Stimulated activated memory B cell treated with anti-CD40 and anti-IgM and Interleukin-4, amounts not matched to agents 10 μg/mL and 1 μg/mL and 100 μg/mL, for 72 hours (primary cell): Measurements from ENCODE around the gene GSAP.
"Not testable (repeated sequence)": the region's sequence is repeated elsewhere in the genome, so short reads cannot be mapped to it uniquely, and the experiment has no call there.

Source experiments
- ATAC-seq: fragments of 150-1000 bp; cut with Tn5 transposase; 2 replicates; pipeline ENCODE4 v1.10.0; 2021
- H3K27ac Mint-ChIP-seq: one replicate; pipeline ENCODE4 v1.8.0; 2022; ENCODE audit warnings: mild to moderate bottlenecking, mixed read lengths
- H3K27me3 Mint-ChIP-seq: one replicate; pipeline ENCODE4 v1.8.0; 2022; ENCODE audit warnings: mixed read lengths
- H3K36me3 Mint-ChIP-seq: one replicate; pipeline ENCODE4 v1.8.0; 2022; ENCODE audit warnings: mixed read lengths
- H3K4me1 Mint-ChIP-seq: one replicate; pipeline ENCODE4 v1.8.0; 2022; ENCODE audit warnings: mixed read lengths
- H3K4me3 Mint-ChIP-seq: one replicate; pipeline ENCODE4 v1.8.0; 2022; ENCODE audit warnings: mild to moderate bottlenecking, moderate library complexity, mixed read lengths
- H3K9me3 Mint-ChIP-seq: one replicate; pipeline ENCODE4 v1.8.0; 2022; ENCODE audit warnings: mixed read lengths

GSAP gene

GRCh38 chr7:77339726-77340125, 76.4 kb downstream of the GSAP start:
- peaks cover 14% of the 10 kb centered on the region for H3K36me3 Mint-ChIP-seq
- H3K4me1 Mint-ChIP-seq, result peaks cover 48% of the 10 kb centered on the region
- H3K9me3 Mint-ChIP-seq, result peaks cover 3% of the 10 kb centered on the region
- H3K27ac Mint-ChIP-seq, result no peak overlapping the region
- ATAC-seq, result no peak
- no peaks in the 10 kb centered on the region for H3K27me3 Mint-ChIP-seq
- H3K4me3 Mint-ChIP-seq, result no peak overlapping the region

GRCh38 chr7:77338883-77339629, 77.1 kb downstream of the GSAP start:
- H3K27ac Mint-ChIP-seq, result no peak overlapping the region
- peaks cover 16% of the 10 kb centered on the region for H3K36me3 Mint-ChIP-seq
- H3K4me1 Mint-ChIP-seq, result peaks cover 48% of the 10 kb centered on the region
- no peaks in the 10 kb centered on the region for H3K27me3 Mint-ChIP-seq
- peaks cover 3% of the 10 kb centered on the region for H3K9me3 Mint-ChIP-seq
- H3K4me3 Mint-ChIP-seq, result no peak overlapping the region
- no peak for ATAC-seq

GRCh38 chr7:77338260-77338659, 77.9 kb downstream of the GSAP start:
- H3K9me3 Mint-ChIP-seq, result peaks cover 3% of the 10 kb centered on the region
- ATAC-seq, result peak; percentile 31
- no peaks in the 10 kb centered on the region for H3K27me3 Mint-ChIP-seq
- peaks cover 48% of the 10 kb centered on the region for H3K4me1 Mint-ChIP-seq
- H3K36me3 Mint-ChIP-seq, result peaks cover 18% of the 10 kb centered on the region
- H3K4me3 Mint-ChIP-seq, result no peak overlapping the region
- no peak overlapping the region for H3K27ac Mint-ChIP-seq

- Mint-ChIP-seq H3K27me3 (no peaks in the 10 kb centered on the region), H3K36me3 (peaks cover 18% of the 10 kb centered on the region), H3K4me1 (peaks cover 48% of the 10 kb centered on the region), H3K9me3 (peaks cover 3% of the 10 kb centered on the region), H3K4me3 (no peak overlapping the region), H3K27ac (no peak overlapping the region)
- no peak for ATAC-seq
Measured at GRCh38 chr7:77337456-77337990, 78.6 kb downstream of the GSAP start.

DNA sequence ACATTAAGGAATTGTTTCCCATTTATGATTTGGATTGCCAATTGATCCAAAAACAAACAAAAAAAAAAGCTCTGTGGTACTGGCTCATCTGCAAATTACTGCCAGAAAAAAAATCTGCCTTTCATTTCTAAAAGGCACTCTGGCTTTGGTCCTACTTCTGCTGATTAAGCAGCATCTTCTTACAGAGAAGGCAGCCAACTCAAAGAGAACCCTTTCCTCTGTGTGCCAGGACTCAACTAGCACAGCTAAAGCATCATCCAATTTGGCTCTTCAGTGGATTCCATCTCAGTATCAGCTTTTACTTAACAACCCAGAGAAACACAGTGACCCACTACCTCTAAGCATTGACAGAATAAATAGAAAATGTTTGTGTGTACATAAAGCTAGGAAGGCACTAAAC, 80.6 kb downstream of the GSAP start:
- Mint-ChIP-seq H3K4me1 (peaks cover 60% of the 10 kb centered on the region), H3K27me3 (no peaks in the 10 kb centered on the region), H3K4me3 (no peak overlapping the region), H3K27ac (peak overlapping the region; percentile 67), H3K36me3 (peaks cover 18% of the 10 kb centered on the region), H3K9me3 (no peaks in the 10 kb centered on the region)
- no peak for ATAC-seq

DNA sequence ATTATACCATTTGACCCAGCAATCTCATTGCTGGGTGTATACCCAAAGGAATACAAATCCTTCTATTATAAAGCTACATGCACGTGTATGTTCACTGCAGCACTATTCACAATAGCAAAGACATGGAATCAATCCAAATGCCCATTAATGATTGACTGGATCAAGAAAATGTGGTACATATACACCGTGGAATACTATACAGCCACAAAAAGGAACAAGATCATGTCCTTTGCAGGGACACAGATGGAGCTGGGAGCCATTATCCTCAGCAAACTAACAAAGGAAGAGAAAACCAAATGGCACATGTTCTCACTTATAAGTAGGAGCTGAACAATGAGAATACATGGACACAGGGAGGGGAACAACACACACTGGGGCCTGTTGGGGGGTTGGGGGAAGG, 82.1 kb downstream of the GSAP start:
- not testable (repeated sequence) for ATAC-seq, H3K27me3 Mint-ChIP-seq, H3K27ac Mint-ChIP-seq, H3K9me3 Mint-ChIP-seq, H3K4me3 Mint-ChIP-seq
- Mint-ChIP-seq H3K4me1 (peaks cover 60% of the 10 kb centered on the region), H3K36me3 (peaks cover 20% of the 10 kb centered on the region)

DNA sequence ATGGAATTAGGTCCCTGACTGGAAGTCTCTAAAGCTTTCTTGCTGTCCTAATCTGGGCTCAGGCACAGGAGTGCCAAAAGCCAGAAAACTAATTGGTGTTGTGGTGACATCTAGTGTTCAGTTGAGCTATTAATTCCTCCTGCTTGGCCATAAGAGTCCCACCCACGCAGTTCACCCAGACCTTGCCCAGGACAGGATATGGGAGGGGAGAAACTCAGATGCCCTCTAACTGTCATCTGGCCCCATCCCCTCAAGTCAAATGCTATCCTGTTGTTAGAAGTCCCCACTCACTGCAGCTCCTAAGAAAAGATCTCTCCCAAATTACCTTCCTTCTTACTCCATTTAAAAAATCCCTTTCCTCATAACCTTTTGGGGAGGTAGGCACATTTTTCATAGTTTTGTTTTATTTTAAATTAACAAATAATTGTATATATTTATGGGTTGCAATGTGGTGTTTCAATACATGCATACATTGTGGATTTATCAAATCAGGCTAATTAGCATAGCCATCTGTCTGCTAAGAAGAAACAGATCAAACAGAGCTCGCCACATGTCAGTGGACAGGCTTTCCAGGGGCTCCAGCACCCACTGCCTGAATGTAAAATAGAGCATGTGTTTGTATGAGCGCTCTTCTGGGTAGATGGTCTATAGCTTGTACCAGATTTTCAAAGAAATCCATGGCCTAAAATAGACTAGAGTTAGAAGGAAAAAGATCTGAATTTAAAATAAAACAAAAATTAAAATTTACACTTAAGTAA, 84.0 kb downstream of the GSAP start:
- H3K36me3 Mint-ChIP-seq, result peaks cover 25% of the 10 kb centered on the region
- H3K27me3 Mint-ChIP-seq, result no peaks in the 10 kb centered on the region
- peaks cover 56% of the 10 kb centered on the region for H3K4me1 Mint-ChIP-seq
- H3K9me3 Mint-ChIP-seq, result no peaks in the 10 kb centered on the region
- peak overlapping the region; percentile 13 for H3K4me3 Mint-ChIP-seq
- H3K27ac Mint-ChIP-seq, result no peak overlapping the region
- peak; percentile 83 for ATAC-seq

- peak; percentile 94 for ATAC-seq
- no peaks in the 10 kb centered on the region for H3K27me3 Mint-ChIP-seq
- H3K4me1 Mint-ChIP-seq, result peaks cover 43% of the 10 kb centered on the region
- H3K9me3 Mint-ChIP-seq, result no peaks in the 10 kb centered on the region
- H3K36me3 Mint-ChIP-seq, result peaks cover 19% of the 10 kb centered on the region
- peak overlapping the region; percentile 75 for H3K27ac Mint-ChIP-seq
- H3K4me3 Mint-ChIP-seq, result peak overlapping the region; percentile 21
Measured at GRCh38 chr7:77330169-77330882, 85.8 kb downstream of the GSAP start.

GRCh38 chr7:77329466-77330168, 86.5 kb downstream of the GSAP start:
- Mint-ChIP-seq H3K27ac (peak overlapping the region; percentile 75), H3K4me1 (peaks cover 43% of the 10 kb centered on the region)

GRCh38 chr7:77328669-77329068, 87.5 kb downstream of the GSAP start:
- ATAC-seq, result no peak
- Mint-ChIP-seq H3K4me1 (peaks cover 43% of the 10 kb centered on the region), H3K4me3 (no peak overlapping the region), H3K36me3 (peaks cover 24% of the 10 kb centered on the region), H3K27ac (peak overlapping the region; percentile 29), H3K9me3 (no peaks in the 10 kb centered on the region), H3K27me3 (no peaks in the 10 kb centered on the region)

More at GRCh38 chr7:77329466-77330168, 86.5 kb downstream of the GSAP start:
- peak; percentile 21 for ATAC-seq
- H3K27me3 Mint-ChIP-seq, result no peaks in the 10 kb centered on the region
- peaks cover 21% of the 10 kb centered on the region for H3K36me3 Mint-ChIP-seq
- peak overlapping the region; percentile 21 for H3K4me3 Mint-ChIP-seq
- H3K9me3 Mint-ChIP-seq, result no peaks in the 10 kb centered on the region

DNA sequence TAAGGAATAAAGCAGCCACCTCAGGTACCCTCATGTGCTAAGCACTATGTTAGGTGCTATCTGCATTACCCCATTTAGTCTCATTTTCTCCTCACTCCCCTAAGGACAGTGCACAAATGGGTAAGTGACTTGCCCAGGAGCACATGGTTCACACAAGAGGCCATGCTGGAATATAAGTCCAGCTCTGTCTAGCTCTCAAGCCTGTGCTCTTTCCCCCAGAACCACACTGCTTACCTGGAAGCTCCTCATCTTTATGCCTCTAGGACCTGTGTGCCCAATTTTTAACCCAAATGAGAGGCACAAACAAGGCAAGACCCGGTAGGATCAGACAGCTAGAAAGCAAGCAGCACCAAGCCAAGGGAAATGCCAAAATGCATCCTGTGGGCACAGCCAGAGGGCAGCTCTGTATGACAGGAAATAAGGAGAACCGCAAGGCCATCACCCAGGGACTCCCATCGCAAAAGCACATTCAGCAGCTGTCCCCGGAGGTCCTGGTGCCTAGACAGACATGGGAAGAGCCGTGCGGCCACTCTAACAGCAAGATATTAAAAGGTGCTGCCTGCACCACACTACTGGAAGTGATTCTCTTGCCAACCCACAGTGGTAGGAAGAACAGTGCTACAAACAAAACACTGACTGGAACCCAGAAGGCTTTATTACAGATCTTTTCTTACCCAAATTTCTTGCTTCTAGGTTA, 88.1 kb downstream of the GSAP start:
- Mint-ChIP-seq H3K36me3 (peaks cover 24% of the 10 kb centered on the region), H3K27me3 (no peaks in the 10 kb centered on the region), H3K4me1 (peaks cover 43% of the 10 kb centered on the region), H3K9me3 (no peaks in the 10 kb centered on the region), H3K27ac (peak overlapping the region; percentile 29), H3K4me3 (no peak overlapping the region)
- ATAC-seq, result no peak

DNA sequence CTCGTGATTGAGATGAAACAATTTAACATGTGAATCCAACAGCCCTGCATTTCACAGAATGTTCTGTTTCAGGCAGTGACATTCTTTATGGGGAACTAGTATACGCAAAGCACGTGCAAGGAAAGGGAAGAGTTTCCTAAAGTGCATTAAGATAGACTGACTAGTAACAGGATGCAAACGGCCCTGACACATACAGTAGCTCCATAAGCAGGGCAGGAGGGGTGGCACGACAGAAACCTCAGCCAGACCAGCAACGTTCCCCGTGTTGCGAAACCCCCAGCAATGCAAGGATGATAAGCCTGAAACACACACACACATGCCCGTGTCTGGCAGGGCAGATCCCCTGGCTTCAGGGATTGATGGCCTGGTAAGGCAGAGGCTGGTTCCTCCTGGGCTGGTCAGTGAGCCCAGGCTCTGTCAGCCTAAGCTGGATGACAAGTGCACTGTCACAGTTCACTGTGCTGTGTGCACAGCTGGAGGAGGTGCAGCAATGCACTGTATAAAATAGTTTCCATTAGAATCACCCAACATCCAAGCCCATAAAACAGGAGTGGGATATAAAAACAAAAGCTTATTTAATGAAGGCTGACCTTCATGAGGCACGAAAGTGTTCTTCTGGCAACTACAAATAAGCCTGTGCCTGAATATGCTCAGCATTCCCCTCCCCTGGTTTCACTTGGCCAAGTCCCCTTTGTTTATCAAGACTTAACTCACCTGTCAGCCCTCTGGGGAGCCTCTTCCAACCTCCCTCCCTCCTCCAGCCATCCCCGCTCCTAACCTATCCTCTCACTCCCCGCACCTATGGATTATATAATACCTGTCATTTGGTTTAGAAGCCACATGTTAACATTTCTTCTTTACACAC, 88.8 kb downstream of the GSAP start:
- no peak for ATAC-seq
- H3K27ac Mint-ChIP-seq, result peak overlapping the region; percentile 29
- peaks cover 26% of the 10 kb centered on the region for H3K36me3 Mint-ChIP-seq
- no peaks in the 10 kb centered on the region for H3K27me3 Mint-ChIP-seq
- no peak overlapping the region for H3K4me3 Mint-ChIP-seq
- H3K4me1 Mint-ChIP-seq, result peaks cover 43% of the 10 kb centered on the region
- H3K9me3 Mint-ChIP-seq, result no peaks in the 10 kb centered on the region

DNA sequence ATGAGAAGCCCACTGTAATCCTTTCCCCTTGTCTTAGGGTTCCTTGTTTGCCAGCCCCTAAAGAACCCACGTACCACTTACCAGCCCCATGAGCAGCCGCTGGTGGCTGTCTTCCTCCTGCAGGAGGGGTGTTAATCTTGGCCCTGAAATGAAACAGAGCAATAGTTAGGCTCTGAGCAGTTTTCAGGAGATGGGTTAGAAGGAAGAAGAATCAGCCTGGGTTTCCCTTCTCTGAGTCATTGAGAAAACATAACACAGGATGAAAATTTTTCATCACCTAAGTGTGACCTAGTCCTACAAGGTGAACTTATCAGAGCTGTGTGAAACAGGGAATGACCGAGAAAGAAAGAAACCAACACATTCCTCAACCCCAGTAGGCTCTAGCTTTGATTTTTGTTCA, 90.0 kb downstream of the GSAP start:
- Mint-ChIP-seq H3K27ac (no peak overlapping the region), H3K4me3 (no peak overlapping the region), H3K27me3 (no peaks in the 10 kb centered on the region), H3K36me3 (peaks cover 37% of the 10 kb centered on the region), H3K9me3 (no peaks in the 10 kb centered on the region), H3K4me1 (peaks cover 32% of the 10 kb centered on the region)
- no peak for ATAC-seq
